HAP-1 (cell line): Measurements from ENCODE around the gene TGIF1.

Source experiments
- DNase-seq, 2 experiments: peaks; one replicate each; pipeline ENCODE4 v3.0.0-alpha.2; 2016 to 2020; ENCODE audit warnings: low spot score in 2 of 2
- H3K27me3 ChIP-seq: fragments of 250-450 bp; sonication (Bioruptor Pico); 2 replicates; pipeline ENCODE4 v1.5.1; 2020; ENCODE audit warnings: low read depth, mild to moderate bottlenecking, moderate library complexity
- H3K36me3 ChIP-seq: fragments of 250-450 bp; sonication (Bioruptor Pico); replicated peaks from 2 replicates; pipeline ENCODE4 v1.5.1; 2020; ENCODE audit warnings: mild to moderate bottlenecking
- H3K4me1 ChIP-seq: fragments of 250-450 bp; sonication (Bioruptor Pico); 2 replicates; pipeline ENCODE4 v1.5.1; 2020; ENCODE audit warnings: mild to moderate bottlenecking
- H3K4me3 ChIP-seq: fragments of 250-450 bp; sonication (Bioruptor Pico); 2 replicates; pipeline ENCODE4 v1.5.1; 2020; ENCODE audit warnings: mild to moderate bottlenecking, moderate library complexity
- H3K9me3 ChIP-seq: fragments of 250-450 bp; sonication (Bioruptor Pico); 2 replicates; pipeline ENCODE4 v1.5.1; 2020; ENCODE audit warnings: mild to moderate bottlenecking, moderate library complexity
- in situ Hi-C: fragments of 300-500 bp; cut with MboI; formaldehyde crosslinking; loops from 3 replicates; pipeline ENCODE4 v1.14.3; 2020; ENCODE audit warnings: low sequenced_read_pairs, inconsistent platforms, mixed read lengths

Gene TGIF1

DNA sequence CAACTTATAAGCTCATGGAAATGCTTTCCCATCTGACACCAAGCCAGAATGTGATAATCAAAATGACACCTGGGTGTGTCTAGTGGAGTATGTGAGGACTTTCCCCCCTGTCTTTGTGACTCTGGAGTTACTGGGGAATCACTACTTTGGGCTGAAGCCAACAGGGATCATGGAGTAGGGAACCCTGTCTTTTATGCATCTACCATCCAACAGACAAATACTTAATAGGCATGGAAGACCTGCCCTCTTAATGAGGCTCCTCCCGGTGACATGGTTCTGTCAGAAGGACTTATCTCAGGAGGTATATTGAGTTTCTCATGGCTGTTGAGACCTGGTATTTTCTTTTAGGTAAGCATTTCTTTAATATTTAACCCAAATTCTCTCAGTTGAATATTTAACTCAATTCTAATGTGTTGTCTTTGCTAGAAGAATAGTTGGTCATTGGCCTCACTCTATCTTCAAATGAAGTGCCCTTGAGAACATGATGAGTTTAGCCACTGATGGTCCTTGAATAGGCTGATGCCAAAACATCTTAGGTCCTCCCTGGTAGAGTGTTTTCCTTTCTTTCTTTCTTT is 42.1 kb downstream of the TGIF1 start:
- no peak for DNase-seq
- H3K36me3 ChIP-seq: no peaks in the 10 kb centered on the region
- in situ Hi-C loops: no loop called here
- H3K9me3 ChIP-seq: no peaks in the 10 kb centered on the region
- peaks cover 3% of the 10 kb centered on the region; the same call in 1 of the 2 replicates for H3K4me1 ChIP-seq
- H3K27me3 ChIP-seq: no peaks in the 10 kb centered on the region
- H3K4me3 ChIP-seq: no peak overlapping the region

GRCh38 chr18:3492721-3493120 is 42.7 kb downstream of the TGIF1 start:
- Histone ChIP-seq H3K4me1 (peaks cover 3% of the 10 kb centered on the region; the same call in 1 of the 2 replicates), H3K36me3 (no peaks in the 10 kb centered on the region), H3K4me3 (no peak overlapping the region), H3K9me3 (no peaks in the 10 kb centered on the region), H3K27me3 (no peaks in the 10 kb centered on the region)
- in situ Hi-C loops: no loop called here
- no peak for DNase-seq

GRCh38 chr18:3493501-3494244 is 43.7 kb downstream of the TGIF1 start:
- Histone ChIP-seq H3K4me3 (no peak overlapping the region), H3K4me1 (peaks cover 3% of the 10 kb centered on the region; the same call in 1 of the 2 replicates), H3K36me3 (no peaks in the 10 kb centered on the region), H3K27me3 (no peaks in the 10 kb centered on the region), H3K9me3 (no peaks in the 10 kb centered on the region)
- DNase-seq: no peak
- in situ Hi-C loops: no loop called here

DNA sequence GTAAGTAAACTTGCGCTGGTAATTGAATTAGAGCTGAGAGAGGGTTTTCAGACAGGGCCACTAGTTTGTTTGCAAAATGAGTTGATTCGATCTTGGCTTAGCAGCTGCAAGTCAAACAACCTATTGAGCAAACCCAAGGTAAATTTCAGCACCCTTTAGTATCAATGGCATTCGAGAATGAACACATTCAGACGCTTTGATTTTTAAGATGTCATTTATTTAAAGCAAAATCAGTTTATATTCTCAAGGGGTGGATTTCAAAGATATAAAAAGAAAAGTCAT is 44.2 kb downstream of the TGIF1 start:
- in situ Hi-C loops: no loop called here
- H3K4me3 ChIP-seq: no peak overlapping the region
- no peaks in the 10 kb centered on the region for H3K27me3 ChIP-seq
- no peak for DNase-seq
- H3K9me3 ChIP-seq: no peaks in the 10 kb centered on the region
- no peaks in the 10 kb centered on the region for H3K36me3 ChIP-seq
- peaks cover 3% of the 10 kb centered on the region for H3K4me1 ChIP-seq

DNA sequence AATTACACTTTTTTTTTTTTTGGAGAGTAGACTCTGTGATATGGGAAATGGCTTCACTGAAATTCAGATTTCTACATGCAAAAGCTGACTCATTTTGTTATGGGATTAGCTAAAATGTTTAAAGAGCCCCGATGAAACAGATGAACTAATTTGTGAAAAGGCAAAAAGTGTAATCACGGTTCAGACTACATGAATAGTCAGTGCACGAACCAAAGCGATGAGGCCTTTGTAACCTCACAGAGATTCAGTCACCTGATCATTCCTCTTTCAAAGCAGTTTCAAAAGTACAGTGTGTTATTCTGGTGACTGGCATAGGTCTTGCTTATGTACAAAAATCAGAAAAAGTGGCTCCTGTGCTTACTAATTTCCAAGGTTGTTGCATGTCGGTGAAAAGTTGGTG is 44.6 kb downstream of the TGIF1 start:
- Histone ChIP-seq H3K4me1 (peaks cover 1% of the 10 kb centered on the region), H3K4me3 (no peak overlapping the region), H3K9me3 (no peaks in the 10 kb centered on the region), H3K27me3 (no peaks in the 10 kb centered on the region), H3K36me3 (no peaks in the 10 kb centered on the region)
- in situ Hi-C loops: no loop called here
- no peak for DNase-seq

DNA sequence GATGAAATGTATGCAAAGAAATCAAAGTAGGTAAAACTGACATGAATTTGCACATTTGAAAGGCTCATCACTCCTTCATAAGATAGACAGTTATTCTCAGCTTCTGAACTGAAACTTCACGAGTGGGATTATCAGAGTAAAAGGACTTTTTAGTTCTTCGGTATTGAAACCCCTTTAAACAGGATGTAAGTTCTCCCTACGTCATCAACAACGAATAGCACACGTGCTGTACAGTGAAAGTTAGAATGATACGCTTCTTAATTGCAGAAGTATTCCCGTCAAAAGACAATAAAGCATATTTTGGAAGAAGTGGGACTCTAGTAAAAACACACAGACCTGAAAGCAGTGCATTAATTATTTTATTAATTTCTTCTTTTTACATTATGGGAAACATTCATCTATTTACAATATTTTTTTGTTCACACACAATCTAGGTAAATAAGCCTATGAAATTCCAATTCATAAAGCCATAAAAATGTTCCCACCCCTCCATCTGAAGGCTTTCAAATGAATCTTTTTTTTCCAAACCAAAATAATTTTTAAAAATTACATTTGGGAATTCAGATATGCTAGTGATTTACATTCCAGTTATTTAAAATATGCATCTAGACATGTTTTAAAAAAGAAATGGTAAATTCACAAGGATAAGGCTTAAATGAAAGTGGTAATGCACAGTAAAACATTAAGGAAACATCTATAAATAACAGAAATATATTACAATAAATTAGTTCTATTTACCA is 45.9 kb downstream of the TGIF1 start:
- Histone ChIP-seq H3K27me3 (no peaks in the 10 kb centered on the region), H3K9me3 (no peaks in the 10 kb centered on the region), H3K4me1 (peaks cover 4% of the 10 kb centered on the region), H3K36me3 (no peaks in the 10 kb centered on the region), H3K4me3 (no peak overlapping the region)
- no peak for DNase-seq
- in situ Hi-C loops: no loop called here

- H3K4me3 ChIP-seq: peak overlapping the region; percentile 25
- in situ Hi-C loops: no loop called here
- H3K9me3 ChIP-seq: no peaks in the 10 kb centered on the region
- H3K27me3 ChIP-seq: no peaks in the 10 kb centered on the region
- peak; percentile 0 to 60 for DNase-seq
- peaks cover 4% of the 10 kb centered on the region for H3K4me1 ChIP-seq
- no peaks in the 10 kb centered on the region for H3K36me3 ChIP-seq
These were observed 48.9 kb downstream of the TGIF1 start for GRCh38 chr18:3498698-3499471.

GRCh38 chr18:3499501-3499900 is 49.5 kb downstream of the TGIF1 start:
- in situ Hi-C loops: no loop called here

GRCh38 chr18:3500016-3500415 is 50.0 kb downstream of the TGIF1 start:
- Histone ChIP-seq H3K9me3 (no peaks in the 10 kb centered on the region), H3K36me3 (no peaks in the 10 kb centered on the region), H3K4me1 (peaks cover 4% of the 10 kb centered on the region), H3K4me3 (no peak overlapping the region), H3K27me3 (no peaks in the 10 kb centered on the region)
- DNase-seq: no peak
- in situ Hi-C loops: no loop called here

More at GRCh38 chr18:3499501-3499900, 49.5 kb downstream of the TGIF1 start:
- Histone ChIP-seq H3K9me3 (no peaks in the 10 kb centered on the region), H3K27me3 (no peaks in the 10 kb centered on the region), H3K4me1 (peaks cover 4% of the 10 kb centered on the region), H3K4me3 (peak overlapping the region; percentile 25), H3K36me3 (no peaks in the 10 kb centered on the region)
- peak in 1 of 2 experiments; percentile 8 for DNase-seq

GRCh38 chr18:3502650-3503049 is 52.7 kb downstream of the TGIF1 start:
- H3K9me3 ChIP-seq: no peaks in the 10 kb centered on the region
- in situ Hi-C loops: no loop called here
- no peak for DNase-seq

DNA sequence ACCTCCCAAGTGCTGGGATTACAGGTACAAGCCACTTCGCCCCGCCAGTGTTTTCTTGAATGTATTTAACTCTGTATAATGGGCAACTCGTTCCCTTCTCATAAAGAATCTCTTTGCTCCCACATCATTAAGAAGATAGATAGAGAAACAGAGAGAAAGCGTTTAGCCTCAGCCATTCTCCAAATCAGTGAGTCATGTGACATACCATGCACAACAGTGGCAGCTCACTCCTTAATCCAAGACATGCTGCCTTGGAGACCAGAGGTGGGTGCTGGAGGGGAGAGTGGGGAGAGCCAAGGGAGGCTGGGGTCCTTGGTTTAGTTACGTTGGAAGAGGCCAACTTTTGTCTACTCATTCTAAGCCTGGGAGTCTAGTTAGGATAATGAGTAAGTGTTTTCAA is 54.7 kb downstream of the TGIF1 start:
- no peak for DNase-seq
- in situ Hi-C loops: no loop called here
- no peak overlapping the region for H3K4me3 ChIP-seq
- H3K4me1 ChIP-seq: peaks cover 4% of the 10 kb centered on the region
- no peaks in the 10 kb centered on the region for H3K9me3 ChIP-seq
- no peaks in the 10 kb centered on the region for H3K27me3 ChIP-seq
- no peaks in the 10 kb centered on the region for H3K36me3 ChIP-seq

More at GRCh38 chr18:3502650-3503049, 52.7 kb downstream of the TGIF1 start:
- Histone ChIP-seq H3K4me1 (peaks cover 4% of the 10 kb centered on the region), H3K4me3 (no peak overlapping the region), H3K27me3 (no peaks in the 10 kb centered on the region), H3K36me3 (no peaks in the 10 kb centered on the region)

- no peaks in the 10 kb centered on the region for H3K27me3 ChIP-seq
- no peak overlapping the region for H3K4me3 ChIP-seq
- in situ Hi-C loops: no loop called here
- no peaks in the 10 kb centered on the region for H3K36me3 ChIP-seq
- no peaks in the 10 kb centered on the region for H3K9me3 ChIP-seq
- H3K4me1 ChIP-seq: peaks cover 12% of the 10 kb centered on the region
- no peak for DNase-seq
These were observed 58.9 kb downstream of the TGIF1 start for GRCh38 chr18:3508576-3509549.
